GM21423 (cell line): ENCODE measurements around the gene DNMT1.
"Not testable (repeated sequence)": the region's sequence is repeated elsewhere in the genome, so short reads cannot be mapped to it uniquely, and the experiment has no call there.

Source experiments
- ATAC-seq: cut with Tn5 transposase; IDR thresholded peaks from one replicate; pipeline ENCODE4 v1.9.1; 2021; ENCODE audit warnings: mild to moderate bottlenecking, moderate library complexity; ENCODE audit not compliant: unreplicated experiment

DNMT1 gene

DNA sequence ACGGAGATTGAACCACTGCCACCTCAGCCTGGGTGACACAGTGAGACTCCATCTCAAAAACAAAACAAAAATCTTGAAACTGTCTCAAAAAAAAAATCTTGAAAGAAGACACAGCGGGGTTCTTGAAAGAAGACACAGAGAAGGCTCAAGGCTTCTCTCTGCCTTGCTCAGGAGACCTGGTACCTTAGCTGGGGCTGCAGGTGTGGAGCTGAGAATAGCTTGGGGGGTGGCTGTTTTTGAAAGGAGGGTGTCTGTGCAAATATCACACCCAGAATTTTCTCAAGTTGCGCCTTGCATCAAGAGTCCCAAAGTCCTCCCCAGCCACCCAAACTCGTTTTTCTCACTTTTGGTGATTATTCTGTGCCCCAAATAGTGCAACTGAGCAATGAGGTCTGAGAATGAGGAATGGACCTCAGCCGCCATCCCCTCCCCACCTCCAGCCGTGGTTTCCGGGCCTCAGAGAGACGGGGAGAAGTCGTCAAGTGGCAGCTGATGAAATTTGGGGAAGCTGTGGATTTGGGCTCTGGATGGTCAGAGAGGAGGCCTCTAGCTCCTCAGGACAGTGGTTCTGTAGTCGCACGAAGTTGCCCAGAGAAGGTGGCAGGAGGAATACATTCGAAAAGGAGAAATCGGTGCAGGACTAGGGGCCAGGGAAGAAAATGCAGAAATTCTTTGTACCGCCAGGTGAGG, 27.6 kb upstream of the DNMT1 start:
- ATAC-seq = no peak

GRCh38 chr19:10220695-10221094, 25.9 kb upstream of the DNMT1 start:
- ATAC-seq = no peak

- ATAC-seq = no peak
These were observed 24.9 kb upstream of the DNMT1 start for GRCh38 chr19:10219678-10220077.

DNA sequence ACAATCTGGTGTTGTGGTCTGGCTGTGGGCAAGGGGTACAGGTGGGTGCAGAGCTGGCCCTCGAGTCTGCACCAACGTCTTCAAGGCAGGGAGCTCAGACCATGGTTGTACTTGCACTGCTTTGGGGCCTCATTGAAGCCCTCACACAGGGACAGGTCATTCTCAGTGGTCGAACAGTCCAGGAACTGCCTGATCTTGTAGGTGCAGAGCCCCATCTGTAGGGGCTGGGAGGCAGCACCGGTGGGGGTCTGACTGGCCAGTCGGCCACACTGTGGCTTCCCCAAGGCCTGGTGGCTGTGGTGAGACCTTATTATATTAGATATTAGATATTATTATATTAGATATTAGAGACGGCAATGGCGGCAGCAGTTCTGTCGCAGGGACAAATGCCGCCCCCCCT, 22.3 kb upstream of the DNMT1 start:
- ATAC-seq = no peak

- no peak for ATAC-seq
These were observed 20.0 kb upstream of the DNMT1 start for GRCh38 chr19:10214784-10215183.

GRCh38 chr19:10211691-10212090, 16.9 kb upstream of the DNMT1 start:
- ATAC-seq = no peak

DNA sequence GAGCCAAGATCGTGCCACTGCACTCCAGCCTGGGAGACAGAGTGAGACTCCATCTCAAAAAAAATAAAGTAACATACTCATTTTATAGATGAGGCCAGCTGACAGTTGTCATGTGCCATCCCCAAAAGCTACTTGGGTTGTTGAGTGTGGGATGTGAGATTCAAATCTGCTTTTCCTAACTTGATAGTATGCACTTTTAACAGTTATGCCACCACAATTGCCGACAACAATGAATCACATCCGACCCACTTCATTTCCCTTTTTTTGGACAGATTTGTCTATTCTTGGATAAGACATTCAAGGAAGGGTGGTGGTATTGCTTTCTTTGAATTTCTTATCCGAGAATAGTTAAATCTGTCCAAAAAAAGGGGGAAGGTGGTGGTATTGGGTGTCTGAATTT, 16.3 kb upstream of the DNMT1 start:
- no peak for ATAC-seq

GRCh38 chr19:10209315-10209714, 14.6 kb upstream of the DNMT1 start:
- ATAC-seq = no peak

DNA sequence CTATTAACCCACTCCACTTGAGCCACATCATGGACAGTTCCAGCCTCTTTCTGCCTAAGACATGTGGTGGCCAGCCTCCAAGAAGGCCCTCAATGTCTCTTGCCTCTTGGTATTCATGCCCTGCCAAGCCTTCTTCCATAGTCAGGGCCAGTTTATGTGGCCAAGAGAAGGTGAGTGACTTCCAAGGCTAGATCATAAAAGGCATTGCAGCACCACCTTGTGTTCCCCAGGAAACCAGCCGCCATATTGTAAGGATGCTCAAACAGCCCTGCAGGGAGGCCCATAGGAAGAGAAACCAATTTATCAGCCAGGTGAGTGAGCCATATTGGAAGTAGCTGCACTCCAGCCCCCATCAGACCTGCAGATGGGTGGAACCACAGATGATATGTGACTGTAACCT, 12.3 kb upstream of the DNMT1 start:
- no peak for ATAC-seq

DNA sequence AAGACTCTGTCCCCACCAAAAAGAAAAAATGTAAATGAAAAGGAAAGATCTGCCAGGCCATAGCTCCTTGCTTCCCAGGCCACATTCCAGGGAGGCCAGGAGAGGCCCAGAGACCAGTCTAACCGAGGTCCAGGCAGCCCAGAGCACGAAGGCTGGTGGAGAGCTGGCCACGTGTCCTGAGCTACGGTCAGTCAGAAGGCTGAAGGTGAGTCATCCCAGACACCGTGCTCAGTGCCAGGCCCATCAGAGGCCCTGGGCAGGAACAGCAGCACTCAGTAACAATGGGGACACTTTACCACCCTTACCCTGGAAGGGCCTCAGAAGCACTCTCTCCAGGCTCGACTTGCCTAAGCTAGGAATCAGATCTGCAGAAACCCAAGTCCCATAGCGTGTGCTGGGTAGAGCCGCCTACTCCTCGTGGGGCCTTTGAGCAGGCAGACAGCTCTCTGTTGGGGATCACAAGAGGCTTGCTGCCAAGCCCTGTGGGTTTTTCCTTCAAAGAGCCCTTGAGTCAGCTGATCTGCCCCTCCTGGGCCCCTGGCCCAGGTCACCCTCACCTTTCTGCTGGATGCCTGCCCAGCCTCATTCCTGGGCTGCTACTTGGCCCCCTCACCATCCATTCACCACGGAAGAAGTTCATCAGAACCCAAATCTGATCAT, 11.6 kb upstream of the DNMT1 start:
- ATAC-seq = no peak

DNA sequence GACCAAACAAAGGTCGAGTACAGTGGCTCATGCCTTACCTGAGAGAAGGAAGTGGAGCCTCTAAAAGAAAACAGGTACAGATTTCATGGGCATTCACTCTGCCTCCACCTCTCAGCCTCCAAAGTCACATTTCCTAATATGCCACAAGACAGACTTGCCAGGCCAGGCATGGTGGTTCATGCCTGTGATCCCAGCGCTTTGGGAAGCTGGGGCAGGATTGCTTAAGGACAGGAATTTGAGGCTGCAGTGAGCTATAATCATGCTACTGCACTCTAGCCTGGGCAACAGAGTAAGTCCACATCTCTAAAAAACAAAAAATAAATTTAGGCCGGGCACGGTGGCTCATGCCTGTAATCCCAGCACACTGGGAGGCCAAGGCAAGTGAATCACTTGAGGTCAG, 10.9 kb upstream of the DNMT1 start:
- ATAC-seq = no peak

DNA sequence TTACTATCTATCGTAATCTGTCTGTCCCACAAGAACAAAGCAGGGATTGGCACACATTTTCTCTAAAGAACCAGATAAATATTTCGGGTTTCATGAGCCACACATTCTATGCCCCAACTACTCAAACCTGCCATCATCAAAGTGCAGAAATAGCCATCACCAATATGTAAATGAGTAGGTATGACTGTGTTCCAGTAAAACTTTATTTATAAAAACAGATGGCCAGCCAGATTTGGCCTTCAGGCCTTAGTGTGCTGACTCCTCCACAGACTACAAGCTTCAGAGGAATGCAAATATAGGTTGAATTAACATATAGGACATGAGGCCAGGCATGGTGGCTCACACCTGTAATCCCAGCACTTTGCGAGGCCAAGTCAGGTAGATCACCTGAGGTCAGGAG, 8.9 kb upstream of the DNMT1 start:
- ATAC-seq = no peak

DNA sequence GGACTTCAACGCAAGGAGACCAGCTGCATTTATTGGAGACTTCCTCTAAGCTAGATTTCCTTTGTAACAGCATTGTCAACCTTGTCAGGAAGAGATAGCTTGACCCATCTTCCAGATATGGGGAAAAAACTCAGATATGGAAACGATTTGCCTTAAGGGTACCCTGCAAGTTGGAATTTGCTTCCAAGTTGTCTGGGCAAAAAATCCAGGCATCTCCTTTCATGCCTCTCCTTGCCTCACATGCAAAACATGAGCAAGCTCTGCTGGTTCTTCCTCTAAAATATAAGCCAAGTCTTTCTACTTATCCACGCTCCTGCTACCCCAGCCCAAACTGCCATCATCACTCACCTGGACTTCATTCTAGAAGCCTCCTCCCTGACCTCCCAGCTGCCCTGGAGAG, 6.4 kb upstream of the DNMT1 start:
- ATAC-seq = no peak

GRCh38 chr19:10200101-10200500, 5.3 kb upstream of the DNMT1 start:
- not testable (repeated sequence) for ATAC-seq

DNA sequence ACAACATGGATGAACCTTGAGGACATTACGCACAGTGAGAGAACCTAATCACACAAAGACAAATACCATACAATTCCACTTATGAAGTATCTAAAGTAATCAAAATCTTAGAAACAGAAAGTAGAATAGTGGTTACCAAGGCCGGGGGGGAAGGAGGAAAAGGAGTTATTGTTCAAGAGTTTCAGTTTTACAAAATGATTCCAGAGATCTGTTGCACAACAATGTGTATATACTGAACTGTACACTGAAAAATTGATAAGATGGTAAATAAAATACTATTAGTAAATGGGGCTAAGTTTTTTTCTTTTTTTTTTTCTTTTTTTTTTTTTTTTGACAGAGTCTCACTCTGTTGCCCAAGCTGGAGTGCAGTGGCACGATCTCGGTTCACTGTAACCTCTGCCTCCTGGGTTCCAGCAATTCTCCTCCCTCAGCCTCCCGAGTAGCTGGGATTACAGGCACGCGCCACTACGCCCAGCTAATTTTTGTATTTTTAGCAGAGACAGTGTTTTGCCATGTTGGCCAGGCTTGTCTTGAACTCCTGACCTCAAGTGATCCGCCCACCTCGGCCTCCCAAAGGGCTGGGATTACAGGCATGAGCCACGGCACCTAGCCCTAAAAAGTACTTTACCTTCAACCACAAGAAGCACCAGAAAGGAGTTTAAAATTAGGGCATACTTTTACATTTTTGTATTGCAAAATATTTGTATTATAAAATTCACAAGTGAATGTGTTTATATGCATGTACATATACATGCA, 4.3 kb upstream of the DNMT1 start:
- ATAC-seq = not testable (repeated sequence)

DNA sequence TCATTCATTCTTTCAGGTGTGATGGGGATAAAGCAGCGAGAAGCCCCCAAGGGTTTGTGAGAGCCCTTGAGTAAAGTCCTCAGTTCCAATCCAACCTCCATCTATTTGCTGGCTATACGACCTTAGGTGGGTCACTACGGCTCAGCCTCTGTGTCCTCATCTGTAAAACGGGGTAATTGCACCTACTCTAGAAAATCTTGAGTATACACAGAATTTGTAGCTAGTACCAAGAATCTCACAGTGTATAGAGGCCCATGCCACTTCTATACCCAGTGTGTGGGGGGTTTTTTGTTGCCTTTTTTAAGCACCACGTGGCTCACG, 406 bp upstream of the DNMT1 start:
- ATAC-seq = peak; percentile 11

GRCh38 chr19:10193790-10194499, 808 bp downstream of the DNMT1 start:
- ATAC-seq = peak; percentile 20

- no peak for ATAC-seq
These were observed 1.8 kb downstream of the DNMT1 start for GRCh38 chr19:10192922-10193321.

- no peak for ATAC-seq
These were observed 3.4 kb downstream of the DNMT1 start for GRCh38 chr19:10191347-10191746.

DNA sequence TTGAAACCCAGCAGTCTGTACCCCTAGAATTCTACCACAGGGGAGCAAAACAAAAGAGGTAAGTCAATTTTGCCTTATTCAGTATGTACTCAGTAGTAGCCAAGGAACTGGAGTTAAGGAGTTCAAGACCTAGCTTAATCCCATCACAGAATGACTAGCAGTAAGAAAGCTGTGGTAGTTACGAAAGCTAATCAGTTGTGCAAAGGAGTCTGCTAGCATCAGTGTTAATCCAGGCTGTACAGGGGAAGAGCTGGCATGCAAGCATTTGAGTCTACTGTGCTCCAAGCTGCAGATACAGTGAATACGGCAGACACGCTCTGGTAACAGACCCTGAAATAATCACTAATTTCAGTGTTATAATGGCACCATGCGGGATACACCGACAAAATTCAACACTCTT, 4.7 kb downstream of the DNMT1 start:
- ATAC-seq = no peak

GRCh38 chr19:10189616-10190015, 5.1 kb downstream of the DNMT1 start:
- ATAC-seq = no peak

DNA sequence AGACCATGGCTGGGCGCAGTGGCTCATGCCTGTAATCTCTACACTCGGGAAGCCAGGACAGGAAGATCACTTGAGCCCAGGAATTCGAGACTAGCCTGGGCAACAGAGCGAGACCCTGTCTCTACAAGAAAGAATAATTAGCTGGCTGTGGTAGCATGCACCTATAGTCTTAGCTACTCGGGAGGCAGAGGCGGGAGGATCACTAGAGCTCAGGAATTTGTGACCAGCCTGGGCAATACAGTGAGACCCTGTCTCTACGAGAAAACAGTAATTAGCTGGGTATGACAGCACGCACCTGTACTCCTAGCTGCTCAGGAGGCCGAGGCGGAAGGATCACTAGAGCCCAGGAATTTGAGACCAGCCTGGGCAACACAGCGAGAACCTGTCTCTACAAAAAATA, 7.4 kb downstream of the DNMT1 start:
- ATAC-seq = no peak
